Anterior cingulate cortex (tissue), 58 donors: ENCODE measurements around the gene RNF112.
A peak's percentile ranks its signal among the peaks of the same experiment; 100 is the strongest.

Experiments used
- DNase-seq, 58 donors: peaks; one replicate each; lab custom pipeline; 2025; lab: John Stamatoyannopoulos, UW

Gene RNF112

GRCh38 chr17:19374136-19374535 is 36.9 kb upstream of the RNF112 start:
- no peak for DNase-seq

GRCh38 chr17:19375732-19376131 is 35.3 kb upstream of the RNF112 start:
- DNase-seq, result no peak

- no peak for DNase-seq
Observed at GRCh38 chr17:19376811-19377210, 34.2 kb upstream of the RNF112 start.

GRCh38 chr17:19377602-19378415 is 33.2 kb upstream of the RNF112 start:
- peak; percentile 94 to 100 (median 99) for DNase-seq

GRCh38 chr17:19378416-19379360 is 32.3 kb upstream of the RNF112 start, which contains the start of gene MAPK7:
Gene MAPK7, plus strand, starts transcription at chr17:19378498. Its CDS starts 403 bp downstream, at chr17:19378901.
- no peak for DNase-seq

- no peak for DNase-seq
Observed at GRCh38 chr17:19379361-19380065, 31.5 kb upstream of the RNF112 start.

GRCh38 chr17:19380481-19381301 is 30.3 kb upstream of the RNF112 start:
- no peak for DNase-seq

- no peak for DNase-seq
Observed at GRCh38 chr17:19381361-19381740, 29.7 kb upstream of the RNF112 start.

GRCh38 chr17:19381741-19382444 is 29.1 kb upstream of the RNF112 start:
- no peak for DNase-seq

- no peak for DNase-seq
Observed at GRCh38 chr17:19382531-19383444, 28.2 kb upstream of the RNF112 start.

GRCh38 chr17:19383681-19384470 is 27.2 kb upstream of the RNF112 start:
- peak in 1 of 58 donors; percentile 20 for DNase-seq

- DNase-seq, result peak in 53 of 58 donors; percentile 16 to 96 (median 77)
Observed at GRCh38 chr17:19384723-19385391, 26.2 kb upstream of the RNF112 start.

- no peak for DNase-seq
Observed at GRCh38 chr17:19385521-19385983, 25.5 kb upstream of the RNF112 start.

GRCh38 chr17:19386051-19386929 is 24.7 kb upstream of the RNF112 start:
- no peak for DNase-seq
